Caco-2 (cell line): ENCODE results near the gene GPR87. TPM values are rescaled to one million over a fixed set of nuclear protein-coding genes. Genes with fewer than 3 reads are reported as not detected.

Experiments
- BruUV-seq: library from RNA; stranded (reverse); fragments of 400-500 nt; replicated peaks from 2 replicates; lab custom pipeline; 2021; lab: Mats Ljungman, UMichigan
- CTCF ChIA-PET: fragments of 300-600 bp; sonication (Branson Sonifier 250); formaldehyde crosslinking; loops from one replicate; lab custom pipeline; 2022; ENCODE audit warnings: antibody characterized with exemption; lab: Charles Lee
- POLR2A ChIA-PET: fragments of 300-600 bp; sonication (Branson Sonifier 250); formaldehyde crosslinking; loops from one replicate; lab custom pipeline; 2022; ENCODE audit warnings: antibody characterized with exemption; lab: Charles Lee
- DNase-seq, 2 experiments: peaks; one replicate each; pipeline versions ENCODE4 v3.0.0 to v3.0.0-alpha.2; 2020 to 2022
- H3K27me3 ChIP-seq: replicated peaks from 2 replicates; pipeline ENCODE4 v1.6.0; 2011; ENCODE audit warnings: low read length; ENCODE audit not compliant: control insufficient read depth, insufficient read depth
- H3K36me3 ChIP-seq: 2 replicates; pipeline ENCODE4 v1.5.1; 2011; ENCODE audit warnings: low read length; ENCODE audit not compliant: control insufficient read depth, insufficient read depth
- H3K4me1 ChIP-seq: fragments of 250-450 bp; sonication (Bioruptor Pico); 2 replicates; pipeline ENCODE4 v1.5.1; 2020; ENCODE audit warnings: mild to moderate bottlenecking
- H3K4me3 ChIP-seq: 2 replicates; pipeline ENCODE4 v1.5.1; 2011; ENCODE audit warnings: low read depth, mild to moderate bottlenecking, control low read depth, low read length
- H3K9me3 ChIP-seq: fragments of 250-450 bp; sonication (Bioruptor Pico); 2 replicates; pipeline ENCODE4 v1.5.1; 2020; ENCODE audit warnings: mild to moderate bottlenecking, moderate library complexity
- H3K27ac Mint-ChIP-seq: one replicate; pipeline ENCODE4 v1.8.0; 2022; ENCODE audit warnings: mixed read lengths; ENCODE audit not compliant: unreplicated experiment
- H3K27me3 Mint-ChIP-seq: one replicate; pipeline ENCODE4 v1.8.0; 2022; ENCODE audit warnings: mixed read lengths; ENCODE audit not compliant: insufficient read depth, unreplicated experiment
- H3K36me3 Mint-ChIP-seq: one replicate; pipeline ENCODE4 v1.8.0; 2022; ENCODE audit warnings: mild to moderate bottlenecking, mixed read lengths; ENCODE audit not compliant: insufficient read depth, unreplicated experiment
- H3K4me1 Mint-ChIP-seq: one replicate; pipeline ENCODE4 v1.8.0; 2022; ENCODE audit warnings: low read depth, mixed read lengths; ENCODE audit not compliant: unreplicated experiment
- H3K4me3 Mint-ChIP-seq: one replicate; pipeline ENCODE4 v1.8.0; 2022; ENCODE audit warnings: mild to moderate bottlenecking, moderate library complexity, mixed read lengths; ENCODE audit not compliant: unreplicated experiment
- H3K9me3 Mint-ChIP-seq: one replicate; pipeline ENCODE4 v1.8.0; 2022; ENCODE audit warnings: mixed read lengths; ENCODE audit not compliant: unreplicated experiment
- CTCF ChIP-seq, 2 experiments: fragments of 200-600 bp in 1 of 2; IDR thresholded peaks; 1 replicate in 1 of 2; 2 replicates in 1 of 2; pipeline versions ENCODE4 v1.5.1 to v1.8.0; 2011 to 2022; ENCODE audit warnings: antibody characterized with exemption in 1 of 2, control low read depth in 1 of 2, inconsistent platforms in 1 of 2, low read depth in 1 of 2, low read length in 1 of 2, mild to moderate bottlenecking in 1 of 2, moderate library complexity in 1 of 2; ENCODE audit not compliant: insufficient read depth in 1 of 2, severe bottlenecking in 1 of 2, unreplicated experiment in 1 of 2
- intact Hi-C: fragments of 100-400 bp; cut with micrococcal nuclease; formaldehyde crosslinking; loops from one replicate; pipeline ENCODE4 v1.10.0; 2022; ENCODE audit not compliant: unreplicated experiment
- total RNA-seq: library from RNA; stranded (reverse); gene quantifications from 2 replicates; pipeline ENCODE4 v1.2.3, GENCODE V29; 2022

The GPR87 gene
- total RNA-seq, 1 experiment from 2014 or later: 0.18 TPM

DNA sequence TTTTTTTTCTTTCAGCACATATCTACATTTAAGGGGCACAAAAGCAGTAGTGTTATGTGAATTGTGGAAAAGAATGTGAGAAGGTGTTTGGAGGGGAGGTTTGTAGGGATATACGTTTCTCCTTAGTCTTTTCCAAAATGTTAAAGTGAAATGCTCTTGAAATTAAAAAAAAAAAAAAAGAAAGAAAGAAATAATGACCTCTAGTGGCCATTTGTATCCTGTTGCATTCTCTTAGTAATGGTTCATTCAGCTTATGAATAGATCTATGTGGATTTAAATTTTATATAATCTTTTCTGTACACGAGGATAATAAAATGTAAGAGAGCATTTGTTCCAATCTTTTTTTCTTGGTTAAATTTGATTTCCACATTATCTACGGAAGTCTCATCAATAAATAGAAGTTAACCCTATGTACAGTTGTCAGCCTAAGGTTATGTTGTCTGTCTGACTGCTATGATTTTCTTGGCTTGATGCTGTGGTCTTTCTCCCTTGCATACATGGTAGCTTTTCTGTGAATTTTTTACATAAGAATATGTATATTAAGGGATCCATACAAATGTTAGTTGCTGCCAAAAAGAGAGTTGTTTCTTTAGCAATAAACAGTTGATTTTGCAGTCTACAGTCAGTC lies 11.1 kb upstream of the GPR87 start:
- no peaks in the 10 kb centered on the region for H3K27me3 Mint-ChIP-seq
- no peaks in the 10 kb centered on the region for H3K9me3 ChIP-seq
- H3K9me3 Mint-ChIP-seq: no peaks in the 10 kb centered on the region
- H3K36me3 ChIP-seq: no peaks in the 10 kb centered on the region
- no peak overlapping the region for H3K4me3 Mint-ChIP-seq
- H3K27me3 ChIP-seq: no peaks in the 10 kb centered on the region
- no peaks in the 10 kb centered on the region for H3K4me1 Mint-ChIP-seq
- ChIA-PET POLR2A (no interaction called here), CTCF (interaction anchor here (0.6 to 0.7 kb wide), 2 partner anchors 12 to 876 kb away, joined by 3 to 4 read pairs; no protein-coding TSS in a partner anchor)
- intact Hi-C loops: loop anchor here (1.0 to 2.0 kb wide), 3 partner anchors 37 to 159 kb away; no protein-coding TSS in a partner anchor
- no TSS peak for BruUV-seq
- DNase-seq: no peak
- H3K27ac Mint-ChIP-seq: no peak overlapping the region
- peaks cover 7% of the 10 kb centered on the region for H3K36me3 Mint-ChIP-seq
- TF ChIP-seq CTCF (IDR thresholded peaks at IDR 0.05; ENCODE audit: insufficient read depth in 1 of 2, low read depth in 1 of 2, low read length in 1 of 2, severe bottlenecking in 1 of 2, unreplicated experiment in 1 of 2): peak; percentile 52 to 59
- H3K4me1 ChIP-seq: no peaks in the 10 kb centered on the region
- H3K4me3 ChIP-seq: no peak overlapping the region

DNA sequence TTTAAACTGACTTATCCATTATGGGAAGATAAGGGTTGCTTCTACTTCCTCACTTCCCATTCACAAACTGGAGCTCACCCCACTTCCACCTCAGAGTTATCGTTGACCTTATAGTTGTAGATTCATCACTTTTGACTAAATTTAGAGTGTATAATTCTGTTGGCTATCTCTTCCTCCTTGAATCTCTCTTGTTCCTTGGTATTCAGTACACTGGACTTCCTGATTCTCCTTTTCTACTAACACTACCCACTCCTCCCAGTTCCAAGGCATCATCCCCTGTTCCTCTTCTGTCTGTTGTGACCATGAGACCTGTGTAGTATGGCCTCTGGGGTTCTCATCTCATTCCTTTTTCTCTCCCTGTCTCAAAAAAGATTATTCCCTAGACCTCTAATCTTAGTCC lies 5.9 kb upstream of the GPR87 start:
- Histone ChIP-seq H3K4me3 (no peak overlapping the region), H3K9me3 (no peaks in the 10 kb centered on the region), H3K36me3 (no peaks in the 10 kb centered on the region), H3K4me1 (no peaks in the 10 kb centered on the region), H3K27me3 (no peaks in the 10 kb centered on the region)
- Mint-ChIP-seq H3K9me3 (no peaks in the 10 kb centered on the region), H3K27me3 (no peaks in the 10 kb centered on the region), H3K4me3 (no peak overlapping the region), H3K27ac (no peak overlapping the region), H3K36me3 (no peaks in the 10 kb centered on the region), H3K4me1 (no peaks in the 10 kb centered on the region)
- ChIA-PET CTCF (no interaction called here), POLR2A (no interaction called here)
- no peak for DNase-seq
- no TSS peak for BruUV-seq
- TF ChIP-seq CTCF (IDR thresholded peaks at IDR 0.05; ENCODE audit: insufficient read depth in 1 of 2, low read depth in 1 of 2, low read length in 1 of 2, severe bottlenecking in 1 of 2, unreplicated experiment in 1 of 2): no peak
- intact Hi-C loops: no loop called here

DNA sequence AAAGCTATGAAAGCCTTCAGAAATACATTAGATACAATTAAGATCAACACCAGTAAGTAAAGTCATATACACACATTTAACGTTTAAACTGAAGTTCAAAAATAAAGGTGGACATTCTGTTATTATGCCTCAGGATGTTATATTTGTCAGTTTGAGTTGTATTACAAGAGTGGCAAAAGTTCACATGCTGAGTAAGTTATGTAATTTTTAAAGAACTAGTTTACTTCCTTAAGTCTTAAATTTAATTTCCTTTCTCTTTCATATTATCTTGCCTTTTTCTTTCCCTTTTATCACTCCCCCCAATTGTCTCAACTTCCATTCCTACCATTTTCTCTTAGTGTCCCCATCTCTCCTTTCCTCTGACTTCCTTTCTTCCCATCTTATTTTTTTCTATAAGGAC lies 4.9 kb upstream of the GPR87 start:
- intact Hi-C loops: no loop called here
- H3K4me3 Mint-ChIP-seq: no peak overlapping the region
- Histone ChIP-seq H3K27me3 (no peaks in the 10 kb centered on the region), H3K36me3 (no peaks in the 10 kb centered on the region), H3K9me3 (no peaks in the 10 kb centered on the region), H3K4me1 (no peaks in the 10 kb centered on the region), H3K4me3 (no peak overlapping the region)
- H3K27me3 Mint-ChIP-seq: no peaks in the 10 kb centered on the region
- no peak overlapping the region for H3K27ac Mint-ChIP-seq
- no peak for DNase-seq
- no TSS peak for BruUV-seq
- ChIA-PET POLR2A (no interaction called here), CTCF (no interaction called here)
- no peaks in the 10 kb centered on the region for H3K9me3 Mint-ChIP-seq
- no peak for TF ChIP-seq CTCF (IDR thresholded peaks at IDR 0.05; ENCODE audit: insufficient read depth in 1 of 2, low read depth in 1 of 2, low read length in 1 of 2, severe bottlenecking in 1 of 2, unreplicated experiment in 1 of 2)
- H3K36me3 Mint-ChIP-seq: no peaks in the 10 kb centered on the region
- no peaks in the 10 kb centered on the region for H3K4me1 Mint-ChIP-seq
